B cell (primary cell): ENCODE results near the gene PHACTR1. TPM values are rescaled to one million over a fixed set of nuclear protein-coding genes. Genes with fewer than 3 reads are reported as not detected.
"Not testable (repeated sequence)": the region's sequence is repeated elsewhere in the genome, so short reads cannot be mapped to it uniquely, and the experiment has no call there.

ENCODE experiments used
- ATAC-seq: fragments of 200-7000 bp; cut with Tn5 transposase; one replicate; pipeline ENCODE4 v1.10.0; 2021; ENCODE audit warnings: low read depth, mild to moderate bottlenecking, moderate number of reproducible peaks, moderate library complexity
- CTCF ChIA-PET: fragments of 350-600 bp; sonication (Branson Sonifier 250); formaldehyde crosslinking; loops from one replicate; lab custom pipeline; 2021; ENCODE audit warnings: antibody characterized with exemption, inconsistent platforms; lab: Charles Lee
- POLR2A ChIA-PET: fragments of 350-600 bp; sonication (Branson Sonifier 250); formaldehyde crosslinking; loops from one replicate; lab custom pipeline; 2021; ENCODE audit warnings: antibody characterized with exemption; lab: Charles Lee
- DNase-seq: peaks from one replicate; pipeline ENCODE4 v3.0.0; 2013
- H2AFZ ChIP-seq: 2 replicates; pipeline ENCODE4 v1.6.1; 2012; ENCODE audit warnings: mild to moderate bottlenecking, low read depth, low read length; ENCODE audit not compliant: insufficient read depth, poor library complexity, severe bottlenecking
- H3K27ac ChIP-seq, 2 donors: 1 replicate in 1 of 2; 2 replicates in 1 of 2; pipeline ENCODE4 v1.5.1; 2012 to 2013; ENCODE audit warnings: low read length in 2 of 2, mild to moderate bottlenecking in 2 of 2, moderate library complexity in 1 of 2
- H3K27me3 ChIP-seq, 4 experiments: fragments of 200-600 bp in 1 of 4; sonication (generic) in 1 of 4; replicated peaks in 1 of 4; 1 replicate in 2 of 4; 2 replicates in 2 of 4; pipeline versions ENCODE4 v1.6.1 to v1.7.0; 2013 to 2016; ENCODE audit warnings: low read length in 3 of 4, mild to moderate bottlenecking in 2 of 4, mixed read lengths in 1 of 4, moderate library complexity in 1 of 4; ENCODE audit not compliant: insufficient read depth in 4 of 4, control insufficient read depth in 3 of 4; ENCODE audit errors: control extremely low read depth in 1 of 4
- H3K36me3 ChIP-seq, 2 experiments: replicated peaks in 1 of 2; 1 replicate in 1 of 2; 2 replicates in 1 of 2; pipeline versions ENCODE4 v1.6.1 to v1.7.1; 2013; ENCODE audit warnings: low read length in 1 of 2; ENCODE audit not compliant: insufficient read depth in 2 of 2, control insufficient read depth in 1 of 2; ENCODE audit errors: control extremely low read depth in 1 of 2, extremely low read depth in 1 of 2
- H3K4me1 ChIP-seq, 2 donors: fragments of 200-600 bp in 1 of 2; sonication (generic) in 1 of 2; 1 replicate in 1 of 2; 2 replicates in 1 of 2; pipeline versions ENCODE4 v1.5.1 to v1.6.1; 2013 to 2017; ENCODE audit warnings: low read length in 2 of 2; ENCODE audit not compliant: control insufficient read depth in 2 of 2, insufficient read depth in 2 of 2
- H3K4me2 ChIP-seq: replicated peaks from 2 replicates; pipeline ENCODE3; 2012; ENCODE audit warnings: mild to moderate bottlenecking, low read depth, low read length; ENCODE audit not compliant: poor library complexity, severe bottlenecking
- H3K4me3 ChIP-seq, 5 experiments: fragments of 200-600 bp in 1 of 5; sonication (generic) in 1 of 5; 1 replicate in 3 of 5; 2 replicates in 2 of 5; pipeline versions ENCODE4 v1.5.1 to v1.7.0; 2011 to 2016; ENCODE audit warnings: low read length in 4 of 5, mild to moderate bottlenecking in 4 of 5, low read depth in 2 of 5, control low read depth in 1 of 5, moderate library complexity in 1 of 5; ENCODE audit not compliant: insufficient read depth in 1 of 5; ENCODE audit errors: control extremely low read depth in 1 of 5, extremely low read depth in 1 of 5
- H3K79me2 ChIP-seq: fragments of 200-600 bp; sonication (generic); one replicate; pipeline ENCODE4 v1.6.0; 2016; ENCODE audit warnings: low read length; ENCODE audit not compliant: control insufficient read depth, insufficient read depth
- H3K9ac ChIP-seq: fragments of 200-600 bp; sonication (generic); 2 replicates; pipeline ENCODE4 v1.6.1; 2017; ENCODE audit warnings: mild to moderate bottlenecking, low read length, moderate library complexity
- H3K9me3 ChIP-seq, 3 donors: one replicate each; pipeline versions ENCODE4 v1.6.1 to v1.7.1; 2013; ENCODE audit warnings: low read length in 2 of 3; ENCODE audit not compliant: control insufficient read depth in 2 of 3, insufficient read depth in 1 of 3; ENCODE audit errors: control extremely low read depth in 1 of 3
- H4K20me1 ChIP-seq: 2 replicates; pipeline ENCODE4 v1.6.0; 2012; ENCODE audit warnings: mild to moderate bottlenecking, low read length; ENCODE audit not compliant: insufficient read depth, control insufficient read depth, poor library complexity, severe bottlenecking
- H3K27ac Mint-ChIP-seq: one replicate; pipeline ENCODE4 v1.8.0; 2021; ENCODE audit warnings: mixed read lengths
- H3K27me3 Mint-ChIP-seq: one replicate; pipeline ENCODE4 v1.8.0; 2021; ENCODE audit warnings: mixed read lengths
- H3K4me1 Mint-ChIP-seq: one replicate; pipeline ENCODE4 v1.8.0; 2021; ENCODE audit warnings: mixed read lengths
- H3K4me3 Mint-ChIP-seq: one replicate; pipeline ENCODE4 v1.8.0; 2021; ENCODE audit warnings: mixed read lengths
- H3K9me3 Mint-ChIP-seq: one replicate; pipeline ENCODE4 v1.8.0; 2022; ENCODE audit warnings: mixed read lengths; ENCODE audit not compliant: insufficient read depth
- CTCF ChIP-seq: fragments of 200-600 bp; IDR thresholded peaks from one replicate; pipeline ENCODE4 v1.8.0; 2022; ENCODE audit warnings: antibody characterized with exemption, mild to moderate bottlenecking
- EZH2 ChIP-seq: IDR thresholded peaks from 2 replicates; pipeline ENCODE4 v1.6.1; 2012; ENCODE audit warnings: borderline replicate concordance, low read depth, mild to moderate bottlenecking, moderate library complexity, low read length; ENCODE audit not compliant: insufficient read depth, poor library complexity, severe bottlenecking
- WGBS: methylation state at CpG from one replicate; pipeline ENCODE4 v1.1.5; 2013; ENCODE audit warnings: missing lambda C conversion rate; ENCODE audit not compliant: insufficient coverage; 5-methylcytosine and 5-hydroxymethylcytosine counted together
- intact Hi-C: fragments of 100-400 bp; cut with micrococcal nuclease; formaldehyde crosslinking; loops from one replicate; pipeline ENCODE4 v1.10.0; 2022
- polyA plus RNA-seq: library from polyadenylated mRNA; depleted of rRNA; stranded (reverse); fragments of >200 nt; gene quantifications from 2 replicates; pipeline ENCODE4 v1.2.3, GENCODE V29; 2012
- total RNA-seq, 2 donors: library from RNA; stranded (reverse); fragments of 120-200 nt in 1 of 2; gene quantifications; 1 replicate in 1 of 2; 2 replicates in 1 of 2; pipeline versions ENCODE4 v1.2.3 to v1.2.4, GENCODE V29; 2013 to 2022

The PHACTR1 gene
- total and polyA plus RNA-seq, 2 donors (not counting 1 experiment from before 2014, with no cell fraction given) = 30.2 to 129 TPM

GRCh38 chr6:13242590-13242989, 526.0 kb downstream of the PHACTR1 start:
- H3K4me1 Mint-ChIP-seq = peaks cover 2% of the 10 kb centered on the region
- H3K27me3 Mint-ChIP-seq = peaks cover 4% of the 10 kb centered on the region
- POLR2A ChIA-PET = interaction anchor here (2.0 kb wide), 1 partner anchor 17 kb away, joined by 4 read pairs; no protein-coding TSS in a partner anchor
- DNase-seq (no peak), ATAC-seq (no peak)
- TF ChIP-seq EZH2 (no peak), CTCF (no peak)
- Histone ChIP-seq H3K27ac (no peak overlapping the region), H3K4me1 (no peaks in the 10 kb centered on the region), H3K79me2 (no peaks in the 10 kb centered on the region), H3K27me3 (no peaks in the 10 kb centered on the region), H3K36me3 (no peaks in the 10 kb centered on the region), H4K20me1 (no peaks in the 10 kb centered on the region), H3K9ac (no peak overlapping the region), H3K4me3 (no peak overlapping the region), H3K4me2 (no peak overlapping the region), H2AFZ (no peak overlapping the region), H3K9me3 (peaks cover 0 to 7% (median 3%) of the 10 kb centered on the region in 3 donors)
- H3K27ac Mint-ChIP-seq = no peak overlapping the region
- peaks cover 4% of the 10 kb centered on the region for H3K9me3 Mint-ChIP-seq
- H3K4me3 Mint-ChIP-seq = no peak overlapping the region
- WGBS = no CpG with 5 or more reads among the region's 1 CpG
- CTCF ChIA-PET = no interaction called here
- intact Hi-C loops = no loop called here

DNA sequence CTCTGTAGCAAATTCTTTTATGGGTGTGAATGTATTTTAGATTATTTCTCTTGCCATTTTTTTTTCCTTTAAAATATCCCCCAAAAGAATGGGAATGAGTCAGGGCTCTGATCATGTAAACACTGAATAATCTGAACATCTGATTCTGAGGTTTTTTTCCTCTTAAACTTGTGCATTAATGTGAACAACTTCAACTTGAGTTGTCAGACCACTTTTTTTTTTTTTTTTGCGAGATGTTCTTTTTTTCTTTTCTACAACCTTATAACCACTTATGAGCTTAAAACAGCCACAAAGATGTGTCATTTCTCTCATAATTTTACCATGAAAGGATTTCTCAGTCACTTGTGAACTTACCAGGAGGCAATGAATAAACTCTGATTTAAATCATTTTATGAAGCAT, 526.5 kb downstream of the PHACTR1 start:
- no peak overlapping the region for H3K4me3 Mint-ChIP-seq
- H3K4me1 Mint-ChIP-seq = peaks cover 2% of the 10 kb centered on the region
- no peak for ATAC-seq
- Histone ChIP-seq H3K9ac (no peak overlapping the region), H3K36me3 (no peaks in the 10 kb centered on the region), H3K4me2 (no peak overlapping the region), H4K20me1 (no peaks in the 10 kb centered on the region), H3K27me3 (no peaks in the 10 kb centered on the region), H3K4me3 (no peak overlapping the region), H3K27ac (no peak overlapping the region), H2AFZ (no peak overlapping the region), H3K4me1 (no peaks in the 10 kb centered on the region), H3K9me3 (peaks cover 0 to 7% (median 3%) of the 10 kb centered on the region in 3 donors), H3K79me2 (no peaks in the 10 kb centered on the region)
- no CpG with 5 or more reads among the region's 1 CpG for WGBS
- intact Hi-C loops = no loop called here
- no peak for DNase-seq
- ChIA-PET CTCF (interaction anchor here (0.7 kb wide), 1 partner anchor 17 kb away, joined by 4 read pairs; no protein-coding TSS in a partner anchor), POLR2A (interaction anchor here (2.0 kb wide), 1 partner anchor 17 kb away, joined by 4 read pairs; no protein-coding TSS in a partner anchor)
- H3K27ac Mint-ChIP-seq = no peak overlapping the region
- H3K9me3 Mint-ChIP-seq = peaks cover 4% of the 10 kb centered on the region
- peaks cover 4% of the 10 kb centered on the region for H3K27me3 Mint-ChIP-seq
- TF ChIP-seq CTCF (no peak), EZH2 (no peak)

- H3K27ac Mint-ChIP-seq, H3K9me3 ChIP-seq, H3K9ac ChIP-seq, intact Hi-C loops, H3K36me3 ChIP-seq, H3K4me2 ChIP-seq, H3K9me3 Mint-ChIP-seq, H3K4me1 Mint-ChIP-seq, H3K4me3 Mint-ChIP-seq, H3K27ac ChIP-seq, H3K27me3 Mint-ChIP-seq, H3K27me3 ChIP-seq, H2AFZ ChIP-seq, H4K20me1 ChIP-seq, H3K79me2 ChIP-seq, DNase-seq, H3K4me1 ChIP-seq, ATAC-seq, POLR2A ChIA-PET, H3K4me3 ChIP-seq: not testable (repeated sequence)
- no CpG with 5 or more reads among the region's 5 CpGs for WGBS
- CTCF ChIA-PET = interaction anchor here (0.7 kb wide), 1 partner anchor 17 kb away, joined by 4 read pairs; no protein-coding TSS in a partner anchor
Measured at GRCh38 chr6:13243745-13244144, 527.2 kb downstream of the PHACTR1 start.
